K562 (cell line): ENCODE data around the gene GALP. TPM values are rescaled to one million over a fixed set of nuclear protein-coding genes. Genes with fewer than 3 reads are reported as not detected.

ENCODE experiments used
- ATF7 ChIP-seq: fragments of 450-650 bp; IDR thresholded peaks from 2 replicates; pipeline ENCODE4 v1.7.1; 2014; ENCODE audit warnings: mild to moderate bottlenecking, moderate library complexity
- BCOR ChIP-seq: fragments of 450-650 bp; IDR thresholded peaks from 2 replicates; pipeline ENCODE4 v1.6.1; 2016
- CREB3 ChIP-seq: fragments of 450-650 bp; conservative IDR thresholded peaks from 2 replicates; pipeline ENCODE4 v1.6.1; 2016; ENCODE audit warnings: missing genetic modification characterization, low read depth, mild to moderate bottlenecking, missing compliant biosample characterization, moderate library complexity
- ELF4 ChIP-seq: fragments of 450-650 bp; formaldehyde crosslinking; IDR thresholded peaks from 2 replicates; pipeline ENCODE4 v1.4.0; 2022; ENCODE audit warnings: missing genetic modification characterization
- GTF2F1 ChIP-seq: IDR thresholded peaks from 2 replicates; pipeline ENCODE4 v1.6.1; 2011; ENCODE audit warnings: low read depth, low read length, improper control_type of control experiment
- KAT7 ChIP-seq: sonication (generic); formaldehyde crosslinking; IDR thresholded peaks from 2 replicates; pipeline ENCODE4 v1.8.0; 2022; ENCODE audit warnings: missing genetic modification reagents, mild to moderate bottlenecking, borderline replicate concordance
- MED1 ChIP-seq: sonication (generic); formaldehyde crosslinking; IDR thresholded peaks from 2 replicates; pipeline ENCODE4 v1.8.1; 2023; ENCODE audit warnings: missing genetic modification reagents, borderline replicate concordance
- NELFE ChIP-seq: IDR thresholded peaks from 2 replicates; pipeline ENCODE4 v1.6.1; 2011; ENCODE audit warnings: mild to moderate bottlenecking; ENCODE audit not compliant: insufficient read depth, insufficient read length
- NFRKB ChIP-seq: fragments of 450-650 bp; IDR thresholded peaks from 2 replicates; pipeline ENCODE4 v1.6.1; 2016; ENCODE audit warnings: low read depth
- NR0B1 ChIP-seq: fragments of 450-650 bp; IDR thresholded peaks from one replicate; pipeline ENCODE4 v1.6.1; 2018; ENCODE audit warnings: mild to moderate bottlenecking, moderate library complexity; ENCODE audit not compliant: partially characterized antibody
- NR2C1 ChIP-seq, 2 experiments: fragments of 450-650 bp; IDR thresholded peaks; 2 replicates each; pipeline ENCODE4 v1.6.1; 2017; ENCODE audit warnings: mild to moderate bottlenecking in 2 of 2, antibody characterized with exemption in 1 of 2, inconsistent platforms in 1 of 2, missing compliant biosample characterization in 1 of 2, missing genetic modification characterization in 1 of 2
- POLR2AphosphoS2 ChIP-seq: IDR thresholded peaks from 2 replicates; pipeline ENCODE4 v1.6.1; 2012; ENCODE audit warnings: low read length, improper control_type of control experiment
- PRPF4 ChIP-seq: fragments of 200-400 bp; formaldehyde crosslinking; IDR thresholded peaks from one replicate; pipeline ENCODE4 v1.6.1; 2017; ENCODE audit warnings: low read length, low read depth, mild to moderate bottlenecking; ENCODE audit not compliant: insufficient read depth, poor library complexity, severe bottlenecking
- SAP30 ChIP-seq: fragments of 200-600 bp; sonication (generic); IDR thresholded peaks from 2 replicates; pipeline ENCODE4 v1.6.1; 2012; ENCODE audit warnings: borderline replicate concordance, low read depth, mild to moderate bottlenecking, moderate library complexity, low read length, control low read depth, inconsistent platforms; ENCODE audit not compliant: insufficient read depth, poor library complexity, severe bottlenecking
- SETDB1 ChIP-seq: IDR thresholded peaks from one replicate; pipeline ENCODE4 v1.6.1; 2012; ENCODE audit warnings: low read length, control low read depth, inconsistent platforms
- TGIF2 ChIP-seq: sonication (generic); formaldehyde crosslinking; IDR thresholded peaks from 2 replicates; pipeline ENCODE4 v1.8.1; 2022; ENCODE audit warnings: mild to moderate bottlenecking, missing genetic modification reagents, moderate library complexity
- ZNF318 ChIP-seq, 2 experiments: fragments of 450-650 bp; IDR thresholded peaks; 2 replicates each; pipeline ENCODE4 v1.6.1; 2016; ENCODE audit warnings: mild to moderate bottlenecking in 2 of 2, borderline replicate concordance in 1 of 2, low read depth in 1 of 2, moderate library complexity in 1 of 2
- ZNF324 ChIP-seq: fragments of 250-450 bp; sonication (Bioruptor Pico); IDR thresholded peaks from 2 replicates; pipeline ENCODE4 v1.4.0; 2020; ENCODE audit warnings: mild to moderate bottlenecking
- polyA plus RNA-seq, 8 experiments: library from polyadenylated mRNA; depleted of rRNA in 4 of 8; stranded (reverse) in 5 of 8; unstranded in 3 of 8; fragments of >200 nt; fragmentation: Nextera tagmentation in 2 of 8; fragmentation: Illumina TruSeq in 1 of 8; extraction: Ambion mirVana in 2 of 8; extraction: Trizol in 1 of 8; gene quantifications; 2 replicates each; pipeline versions ENCODE4 v1.2.1 to v1.2.3, GENCODE V29; 2011 to 2014; ENCODE audit warnings: inconsistent platforms in 1 of 8, missing spikeins in 1 of 8
- total RNA-seq, 7 experiments: library from RNA; depleted of rRNA in 6 of 7; stranded (reverse); fragments of >200 nt in 6 of 7; fragmentation: Illumina TruSeq in 2 of 7; extraction: Trizol in 2 of 7; gene quantifications; 2 replicates each; pipeline versions ENCODE4 v1.2.1 to v1.2.3, GENCODE V29; 2011 to 2021; ENCODE audit warnings: low replicate concordance in 1 of 7

The GALP gene
- total and polyA plus RNA-seq, 9 of the 15 experiments (the other 6 are each of a cell fraction or from before 2014, with no cell fraction given) = not detected

GRCh38 chr19:56139847-56140582, 35.8 kb upstream of the GALP start (continued):
- TF ChIP-seq ZNF318 (IDR thresholded peaks at IDR 0.05; ENCODE audit: borderline replicate concordance in 1 of 2, low read depth in 1 of 2) = no peak
- no peak for TF ChIP-seq POLR2AphosphoS2
- no peak for TF ChIP-seq KAT7 (CRISPR knock-in tag)
- TF ChIP-seq ZNF324 = no peak
- no peak for TF ChIP-seq CREB3
- peak; percentile 87 for TF ChIP-seq BCOR
- TF ChIP-seq NR2C1 (IDR thresholded peaks at IDR 0.05) = no peak
- no peak for TF ChIP-seq NR2C1 (tag; IDR thresholded peaks at IDR 0.05)
- TF ChIP-seq ELF4 (CRISPR knock-in tag) = no peak
- no peak for TF ChIP-seq TGIF2 (CRISPR knock-in tag)
- TF ChIP-seq SAP30 = peak; percentile 22
- no peak for TF ChIP-seq MED1
- TF ChIP-seq NR0B1 = no peak
- TF ChIP-seq NELFE = no peak
- TF ChIP-seq ATF7 = no peak
- TF ChIP-seq GTF2F1 = no peak
- TF ChIP-seq NFRKB = no peak
- no peak for TF ChIP-seq SETDB1
- no peak for TF ChIP-seq PRPF4
